Neural progenitor cell (in vitro differentiated cells): ENCODE measurements around the gene FAIM2. TPM values are rescaled to one million over a fixed set of nuclear protein-coding genes. Genes with fewer than 3 reads are reported as not detected.

Source experiments
- DNase-seq: peaks from one replicate; pipeline ENCODE4 v3.0.0-alpha.2; 2016; ENCODE audit warnings: low spot score
- H2AFZ ChIP-seq: fragments of 200-600 bp; sonication (generic); replicated peaks from 2 replicates; pipeline ENCODE4 v1.6.1; 2016; ENCODE audit warnings: antibody characterized with exemption
- H3F3A ChIP-seq: fragments of 200-600 bp; sonication (generic); 2 replicates; pipeline ENCODE4 v1.6.1; 2016; ENCODE audit warnings: antibody characterized with exemption, low read depth
- H3K27ac ChIP-seq: fragments of 200-600 bp; sonication (generic); 2 replicates; pipeline ENCODE4 v1.5.1; 2016; ENCODE audit warnings: mild to moderate bottlenecking
- H3K27me3 ChIP-seq: fragments of 200-600 bp; sonication (generic); 2 replicates; pipeline ENCODE4 v1.6.1; 2016; ENCODE audit warnings: mild to moderate bottlenecking, moderate library complexity
- H3K36me3 ChIP-seq: fragments of 200-600 bp; sonication (generic); 2 replicates; pipeline ENCODE4 v1.5.1; 2016
- H3K4me1 ChIP-seq: fragments of 200-600 bp; sonication (generic); 2 replicates; pipeline ENCODE4 v1.6.1; 2016; ENCODE audit warnings: mixed run types
- H3K4me2 ChIP-seq: fragments of 200-600 bp; sonication (generic); 2 replicates; pipeline ENCODE4 v1.6.1; 2016
- H3K4me3 ChIP-seq: fragments of 200-600 bp; sonication (generic); 2 replicates; pipeline ENCODE4 v1.5.1; 2016
- H3K79me2 ChIP-seq: fragments of 200-600 bp; sonication (generic); 2 replicates; pipeline ENCODE4 v1.6.1; 2016; ENCODE audit warnings: low read depth
- H3K9ac ChIP-seq: fragments of 200-600 bp; sonication (generic); 2 replicates; pipeline ENCODE4 v1.6.1; 2016
- H3K9me3 ChIP-seq: fragments of 200-600 bp; sonication (generic); 2 replicates; pipeline ENCODE4 v1.5.1; 2016; ENCODE audit warnings: low read depth
- H4K20me1 ChIP-seq: fragments of 200-600 bp; sonication (generic); 2 replicates; pipeline ENCODE4 v1.6.1; 2016; ENCODE audit warnings: low read depth
- H3K27ac Mint-ChIP-seq: 3 replicates; pipeline ENCODE4 v1.8.0; 2021; ENCODE audit warnings: mixed read lengths
- H3K27me3 Mint-ChIP-seq: 2 replicates; pipeline ENCODE4 v1.8.0; 2022; ENCODE audit warnings: low read depth, mild to moderate bottlenecking, inconsistent platforms, moderate library complexity, mixed read lengths; ENCODE audit not compliant: insufficient read depth
- H3K36me3 Mint-ChIP-seq: 3 replicates; pipeline ENCODE4 v1.8.0; 2021; ENCODE audit warnings: mixed read lengths
- H3K4me1 Mint-ChIP-seq: 3 replicates; pipeline ENCODE4 v1.8.0; 2021; ENCODE audit warnings: mixed read lengths
- H3K4me3 Mint-ChIP-seq: 3 replicates; pipeline ENCODE4 v1.8.0; 2021; ENCODE audit warnings: mild to moderate bottlenecking, moderate library complexity, mixed read lengths
- H3K9me3 Mint-ChIP-seq: 3 replicates; pipeline ENCODE4 v1.8.0; 2020; ENCODE audit warnings: mixed read lengths
- CTCF ChIP-seq: fragments of 200-600 bp; sonication (generic); IDR thresholded peaks from 2 replicates; pipeline ENCODE4 v1.5.1; 2017; ENCODE audit warnings: antibody characterized with exemption, mild to moderate bottlenecking
- EZH2 ChIP-seq: fragments of 200-600 bp; sonication (generic); IDR thresholded peaks from 2 replicates; pipeline ENCODE4 v1.6.1; 2017; ENCODE audit warnings: antibody characterized with exemption, mild to moderate bottlenecking, moderate library complexity
- EZH2phosphoT487 ChIP-seq: fragments of 200-600 bp; sonication (generic); IDR thresholded peaks from 2 replicates; pipeline ENCODE4 v1.6.1; 2017; ENCODE audit warnings: antibody characterized with exemption
- total RNA-seq: library from RNA; depleted of rRNA; stranded (reverse); fragments of >200 nt; gene quantifications from 2 replicates; pipeline ENCODE4 v1.2.3, GENCODE V29; 2015; ENCODE audit warnings: low replicate concordance

Gene FAIM2
- total RNA-seq, 1 donor from 2014 or later = 0.39 TPM

DNA sequence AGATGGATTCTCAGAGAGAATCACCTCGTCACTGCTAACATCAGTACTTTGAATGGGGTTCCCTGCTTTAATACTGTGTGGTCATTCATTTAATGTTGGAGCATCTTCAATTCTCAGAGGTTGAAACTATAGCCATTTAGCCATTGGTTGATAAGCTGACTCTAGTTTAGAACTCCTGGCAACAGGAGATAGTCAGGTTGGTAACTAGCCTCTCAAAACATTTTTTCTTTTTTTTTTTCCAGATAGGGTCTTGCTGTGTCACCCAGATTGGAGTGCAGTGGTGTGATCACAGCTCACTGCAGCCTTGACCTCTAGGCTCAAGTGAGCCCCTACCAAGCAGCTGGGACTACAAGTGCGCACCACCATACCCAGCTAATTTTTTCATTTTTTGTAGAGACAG is 72.0 kb downstream of the FAIM2 start:
- H3K27ac ChIP-seq = no peak overlapping the region
- peaks cover 10% of the 10 kb centered on the region for H3K4me1 ChIP-seq
- H3F3A ChIP-seq = peaks cover 28% of the 10 kb centered on the region
- no peaks in the 10 kb centered on the region for H3K27me3 ChIP-seq
- H2AFZ ChIP-seq = no peak overlapping the region
- H3K4me3 ChIP-seq = no peak overlapping the region
- no peak overlapping the region for H3K9ac ChIP-seq
- no peaks in the 10 kb centered on the region for H3K9me3 ChIP-seq
- peaks cover 6% of the 10 kb centered on the region for H3K79me2 ChIP-seq
- H3K27ac Mint-ChIP-seq = no peak overlapping the region
- DNase-seq = no peak
- H3K4me3 Mint-ChIP-seq = no peak overlapping the region
- no peaks in the 10 kb centered on the region for H3K36me3 ChIP-seq
- peaks cover 2% of the 10 kb centered on the region for H3K36me3 Mint-ChIP-seq
- no peak for TF ChIP-seq CTCF
- no peak for TF ChIP-seq EZH2phosphoT487
- peaks cover 6% of the 10 kb centered on the region for H4K20me1 ChIP-seq
- no peak overlapping the region for H3K4me2 ChIP-seq
- H3K9me3 Mint-ChIP-seq = no peaks in the 10 kb centered on the region
- H3K4me1 Mint-ChIP-seq = peaks cover 14% of the 10 kb centered on the region
- peaks cover 5% of the 10 kb centered on the region for H3K27me3 Mint-ChIP-seq

DNA sequence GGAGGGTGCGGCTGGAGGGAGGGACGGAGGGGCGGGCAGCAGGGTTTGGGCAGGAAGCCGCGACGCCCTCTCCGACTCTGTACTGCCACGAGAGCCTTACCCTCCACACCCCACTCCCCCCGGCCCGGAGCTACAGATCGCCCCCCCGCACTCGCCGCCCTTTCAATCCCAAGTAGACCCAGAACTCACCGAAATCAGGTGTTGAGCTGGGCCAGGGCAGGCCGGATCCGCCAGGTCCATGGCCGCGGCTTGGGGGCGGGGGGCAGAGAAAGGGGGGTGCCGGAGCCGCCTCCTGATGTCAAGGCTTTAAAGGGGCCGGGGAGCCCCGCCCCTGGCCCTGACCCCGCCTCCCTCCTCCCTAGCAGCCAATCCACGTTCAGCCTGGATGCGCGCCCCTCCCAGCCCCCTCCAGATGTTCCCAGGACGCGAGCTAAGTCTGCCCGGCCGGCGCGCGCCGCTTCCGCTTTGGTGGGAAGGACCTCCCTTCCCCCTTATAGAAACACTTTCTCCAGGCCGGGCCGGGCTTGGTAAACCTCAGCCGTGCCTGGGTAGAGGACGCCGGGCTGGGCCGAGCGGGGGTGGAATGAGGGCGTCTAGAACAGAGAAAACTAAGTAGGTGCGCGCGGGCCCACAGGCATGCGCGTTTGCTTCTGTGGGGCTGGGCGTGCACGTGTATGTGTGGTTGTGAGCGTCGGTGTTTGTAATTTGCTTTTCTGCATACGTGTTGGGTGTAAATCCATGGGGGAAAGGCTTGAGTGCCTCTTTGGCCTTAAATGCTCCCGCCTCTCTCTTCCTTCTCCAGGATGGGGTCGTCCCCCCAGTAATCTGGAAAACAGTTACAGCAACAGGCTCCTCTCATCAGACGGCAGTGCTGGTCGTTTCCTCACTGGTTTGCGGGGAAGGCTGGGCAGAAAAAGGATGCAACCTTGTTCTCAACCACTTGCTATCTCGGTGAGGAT is 75.3 kb downstream of the FAIM2 start, which contains the start of gene NCKAP5L:
Gene NCKAP5L (minus strand): TSS at position 281 of the 959 bp plus-strand sequence. CDS start 24,369 bp downstream, outside the sequence.
- no peaks in the 10 kb centered on the region for H3K27me3 ChIP-seq
- peaks cover 41% of the 10 kb centered on the region for H3F3A ChIP-seq
- H4K20me1 ChIP-seq = peaks cover 39% of the 10 kb centered on the region
- H3K9ac ChIP-seq = peak within 1 kb of the TSS; percentile 1
- peak within 1 kb of the TSS; percentile 89 for H3K4me2 ChIP-seq
- peak within 1 kb of the TSS; percentile 84 for H3K4me3 ChIP-seq
- H3K27ac Mint-ChIP-seq = peak within 1 kb of the TSS; percentile 99
- H3K36me3 Mint-ChIP-seq = peaks cover 2% of the 10 kb centered on the region
- H3K27me3 Mint-ChIP-seq = peaks cover 7% of the 10 kb centered on the region
- H3K9me3 Mint-ChIP-seq = no peaks in the 10 kb centered on the region
- DNase-seq = peak; percentile 99
- peaks cover 28% of the 10 kb centered on the region for H3K4me1 ChIP-seq
- H3K27ac ChIP-seq = peak within 1 kb of the TSS; percentile 73
- peak within 1 kb of the TSS; percentile 90 for H2AFZ ChIP-seq
- peaks cover 33% of the 10 kb centered on the region for H3K4me1 Mint-ChIP-seq
- H3K9me3 ChIP-seq = no peaks in the 10 kb centered on the region
- no peaks in the 10 kb centered on the region for H3K36me3 ChIP-seq
- TF ChIP-seq EZH2phosphoT487 (peak; percentile 50), CTCF (no peak), EZH2 (peak; percentile 31)
- H3K4me3 Mint-ChIP-seq = peak within 1 kb of the TSS; percentile 99
- peaks cover 21% of the 10 kb centered on the region for H3K79me2 ChIP-seq

DNA sequence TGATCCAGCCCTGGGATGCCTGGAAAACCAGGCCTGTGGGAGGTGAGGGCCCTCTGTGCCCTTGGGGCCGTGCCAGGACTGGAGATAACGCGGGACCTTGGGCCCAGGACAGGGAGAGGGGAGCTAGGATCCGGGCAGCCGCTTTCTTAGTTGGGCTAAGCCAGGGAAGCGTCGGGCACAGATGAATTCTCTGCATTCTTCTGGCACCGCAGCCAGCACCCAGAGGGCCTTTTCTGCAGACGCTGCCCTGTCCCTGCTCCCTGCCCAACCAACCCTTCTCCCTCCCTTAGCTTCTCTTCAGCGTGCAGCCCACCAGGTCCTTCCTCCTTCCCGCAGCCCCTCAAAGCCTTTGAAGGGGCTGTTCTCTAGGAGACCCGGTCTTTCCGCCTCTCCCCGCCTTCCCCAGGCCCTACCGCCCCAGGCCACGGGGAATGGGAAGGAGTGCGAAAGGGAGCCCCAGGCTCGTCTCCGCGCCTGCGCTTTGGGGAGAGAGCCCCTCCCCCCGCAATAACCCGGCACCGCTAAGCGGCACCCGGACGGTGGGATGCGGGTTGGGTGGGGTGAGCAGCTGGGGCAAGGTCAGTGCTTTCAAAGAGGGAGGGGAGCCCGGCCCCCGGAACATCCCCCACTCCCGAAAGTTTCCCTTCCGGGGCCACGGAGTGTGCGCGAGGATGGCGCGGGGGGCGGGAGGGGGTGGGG is 76.2 kb downstream of the FAIM2 start:
- TF ChIP-seq EZH2phosphoT487 (no peak), CTCF (no peak), EZH2 (no peak)
- H3K4me1 ChIP-seq = peaks cover 28% of the 10 kb centered on the region
- H3F3A ChIP-seq = peaks cover 45% of the 10 kb centered on the region
- Mint-ChIP-seq H3K9me3 (no peaks in the 10 kb centered on the region), H3K27ac (peak overlapping the region; percentile 66), H3K36me3 (peaks cover 7% of the 10 kb centered on the region), H3K4me1 (peaks cover 33% of the 10 kb centered on the region), H3K27me3 (peaks cover 7% of the 10 kb centered on the region), H3K4me3 (peak overlapping the region; percentile 99)
- H3K27ac ChIP-seq = no peak overlapping the region
- no peaks in the 10 kb centered on the region for H3K9me3 ChIP-seq
- H3K27me3 ChIP-seq = no peaks in the 10 kb centered on the region
- H3K36me3 ChIP-seq = no peaks in the 10 kb centered on the region
- H4K20me1 ChIP-seq = peaks cover 47% of the 10 kb centered on the region
- H2AFZ ChIP-seq = peak overlapping the region; percentile 54
- H3K4me2 ChIP-seq = peak overlapping the region; percentile 89
- H3K79me2 ChIP-seq = peaks cover 28% of the 10 kb centered on the region
- peak overlapping the region; percentile 84 for H3K4me3 ChIP-seq
- peak; percentile 89 for DNase-seq
- H3K9ac ChIP-seq = no peak overlapping the region
